ENCODE measurements around the gene TSPAN5.

Gene TSPAN5

DNA sequence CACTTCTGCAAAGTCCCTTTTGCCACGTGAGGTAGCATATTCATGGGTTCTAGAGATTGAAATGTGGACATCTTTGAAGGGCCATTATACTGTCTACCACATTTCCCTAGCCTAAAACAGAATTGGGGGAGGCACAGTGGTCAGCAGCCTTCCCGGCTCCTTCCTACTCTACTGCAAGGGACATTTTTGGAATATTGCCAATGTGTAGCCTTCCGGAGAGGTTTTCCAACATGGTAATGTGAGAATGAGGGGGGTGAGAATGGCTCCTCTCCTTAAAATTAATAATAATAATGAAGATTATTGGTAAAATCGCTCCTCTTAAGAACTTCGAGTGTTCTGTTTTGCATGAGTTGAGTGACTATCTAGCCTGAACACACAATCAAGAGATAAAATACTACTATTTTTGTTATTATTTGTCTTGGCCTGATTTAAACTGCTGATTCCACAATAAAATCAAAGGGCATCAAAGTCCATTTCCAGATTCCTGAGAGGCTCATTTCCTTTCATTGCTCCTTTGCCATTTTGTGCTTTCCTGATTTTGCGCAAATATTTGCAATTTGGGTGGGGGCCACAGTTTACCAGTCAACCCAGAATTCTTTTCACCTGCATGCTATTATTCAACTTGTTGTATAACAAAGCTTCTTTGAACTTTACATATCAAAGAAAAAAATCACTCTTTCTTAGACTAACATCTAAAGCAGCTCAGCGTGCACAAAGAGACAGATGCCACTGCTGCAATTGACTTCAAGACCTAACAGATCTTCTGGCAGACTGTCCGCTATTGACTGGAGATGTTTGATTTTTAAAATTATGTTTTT, 27.0 kb upstream of the TSPAN5 start:
- in situ Hi-C loops (cut with MboI; ENCODE audit: low pct_unique_long_range_greater_than_20kb, low sequenced_read_pairs, unreplicated experiment): no loop called here
- DNase-seq (ENCODE audit: low spot score): no peak
- TF ChIP-seq, protein P1, sequence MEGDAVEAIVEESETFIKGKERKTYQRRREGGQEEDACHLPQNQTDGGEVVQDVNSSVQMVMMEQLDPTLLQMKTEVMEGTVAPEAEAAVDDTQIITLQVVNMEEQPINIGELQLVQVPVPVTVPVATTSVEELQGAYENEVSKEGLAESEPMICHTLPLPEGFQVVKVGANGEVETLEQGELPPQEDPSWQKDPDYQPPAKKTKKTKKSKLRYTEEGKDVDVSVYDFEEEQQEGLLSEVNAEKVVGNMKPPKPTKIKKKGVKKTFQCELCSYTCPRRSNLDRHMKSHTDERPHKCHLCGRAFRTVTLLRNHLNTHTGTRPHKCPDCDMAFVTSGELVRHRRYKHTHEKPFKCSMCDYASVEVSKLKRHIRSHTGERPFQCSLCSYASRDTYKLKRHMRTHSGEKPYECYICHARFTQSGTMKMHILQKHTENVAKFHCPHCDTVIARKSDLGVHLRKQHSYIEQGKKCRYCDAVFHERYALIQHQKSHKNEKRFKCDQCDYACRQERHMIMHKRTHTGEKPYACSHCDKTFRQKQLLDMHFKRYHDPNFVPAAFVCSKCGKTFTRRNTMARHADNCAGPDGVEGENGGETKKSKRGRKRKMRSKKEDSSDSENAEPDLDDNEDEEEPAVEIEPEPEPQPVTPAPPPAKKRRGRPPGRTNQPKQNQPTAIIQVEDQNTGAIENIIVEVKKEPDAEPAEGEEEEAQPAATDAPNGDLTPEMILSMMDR (IDR thresholded peaks at IDR 0.05; ENCODE audit: extremely low read depth, insufficient read depth, missing control alignments): no peak

DNA sequence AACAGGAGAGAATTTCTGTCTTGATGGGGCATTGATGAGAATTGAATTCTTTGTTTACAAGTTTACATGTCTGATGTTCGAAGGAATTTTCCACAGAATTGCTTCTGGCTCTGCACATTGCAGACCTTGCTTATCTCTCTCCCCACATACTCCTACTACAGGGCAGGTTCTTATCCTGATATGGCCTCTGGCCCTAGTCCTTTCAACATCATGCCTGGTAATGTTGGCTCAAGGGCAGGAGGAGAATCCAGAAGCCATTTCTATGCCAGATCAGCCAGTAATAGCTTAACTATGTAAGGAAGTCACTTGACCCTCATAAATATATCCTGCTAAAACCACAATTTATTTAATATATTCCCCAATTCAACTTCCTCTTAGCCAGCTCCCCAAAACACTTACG, 24.3 kb upstream of the TSPAN5 start:
- in situ Hi-C loops (cut with MboI; ENCODE audit: low pct_unique_long_range_greater_than_20kb, low sequenced_read_pairs, unreplicated experiment): no loop called here
- TF ChIP-seq, protein P1 (IDR thresholded peaks at IDR 0.05; ENCODE audit: extremely low read depth, insufficient read depth, missing control alignments): no peak
- no peak for DNase-seq (ENCODE audit: low spot score)

DNA sequence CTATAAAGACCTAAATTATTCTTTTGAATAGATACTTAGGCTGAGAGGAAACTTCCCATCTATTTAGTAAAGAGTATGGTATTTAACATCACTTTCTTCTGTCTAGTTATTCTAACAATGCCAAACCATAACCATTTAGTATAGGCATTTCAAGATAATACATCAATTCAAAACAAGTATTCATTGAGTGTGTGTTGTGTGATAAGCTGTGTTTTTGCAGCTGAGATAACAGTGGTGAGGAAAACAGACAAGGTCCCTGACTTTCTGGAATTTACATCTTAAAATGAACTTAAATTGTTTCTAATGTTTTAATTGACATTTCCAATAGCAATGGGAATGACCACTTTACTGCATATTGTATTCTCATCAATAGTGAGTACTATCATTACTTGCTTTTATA, 22.4 kb upstream of the TSPAN5 start:
- DNase-seq (ENCODE audit: low spot score): no peak
- in situ Hi-C loops (cut with MboI; ENCODE audit: low pct_unique_long_range_greater_than_20kb, low sequenced_read_pairs, unreplicated experiment): no loop called here

DNA sequence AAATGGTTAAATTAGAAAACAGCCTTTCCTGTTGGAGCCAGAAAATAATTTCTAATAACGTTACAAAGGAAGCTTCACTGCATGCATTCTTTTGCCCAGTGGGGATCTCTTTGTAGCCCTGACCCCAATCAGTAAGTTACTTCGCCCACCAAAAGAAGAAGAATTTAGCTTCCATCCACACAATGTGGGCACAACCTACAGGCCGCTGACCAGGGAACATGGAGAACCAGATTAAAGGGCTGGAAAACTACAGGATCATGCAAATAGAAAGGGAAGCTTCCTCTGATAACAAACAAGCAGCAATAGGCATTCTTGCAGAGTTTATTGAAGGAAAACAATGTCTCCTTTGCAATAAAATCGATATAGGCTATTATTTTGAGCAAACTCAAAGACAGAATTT, 21.3 kb upstream of the TSPAN5 start:
- DNase-seq (ENCODE audit: low spot score): no peak
- in situ Hi-C loops (cut with MboI; ENCODE audit: low pct_unique_long_range_greater_than_20kb, low sequenced_read_pairs, unreplicated experiment): no loop called here
- TF ChIP-seq, protein P1 (IDR thresholded peaks at IDR 0.05; ENCODE audit: extremely low read depth, insufficient read depth, missing control alignments): no peak

More for the DNA sequence above, 22.4 kb upstream of the TSPAN5 start:
- TF ChIP-seq, protein P1 (IDR thresholded peaks at IDR 0.05; ENCODE audit: extremely low read depth, insufficient read depth, missing control alignments): no peak

DNA sequence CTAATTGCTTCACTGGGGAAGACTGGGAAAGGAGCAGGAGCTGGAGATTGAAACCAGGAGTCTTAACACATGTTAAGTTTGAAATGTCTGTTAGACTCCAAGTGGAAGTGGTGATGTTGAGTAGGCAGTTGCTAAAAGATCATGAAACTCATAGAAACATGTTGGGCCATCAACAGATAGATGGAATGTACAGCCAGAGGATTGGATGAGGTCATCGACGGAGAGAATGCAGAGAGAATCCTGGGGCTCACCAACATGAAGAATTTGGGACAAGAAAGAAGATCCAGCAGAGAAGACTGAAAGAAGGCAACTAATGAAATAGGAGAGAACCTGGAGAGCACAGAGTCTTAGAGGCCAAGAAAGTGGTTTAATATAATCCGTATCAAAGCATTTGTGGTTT, 19.4 kb upstream of the TSPAN5 start:
- in situ Hi-C loops (cut with MboI; ENCODE audit: low pct_unique_long_range_greater_than_20kb, low sequenced_read_pairs, unreplicated experiment): no loop called here
- TF ChIP-seq, protein P1 (IDR thresholded peaks at IDR 0.05; ENCODE audit: extremely low read depth, insufficient read depth, missing control alignments): no peak
- DNase-seq (ENCODE audit: low spot score): no peak

DNA sequence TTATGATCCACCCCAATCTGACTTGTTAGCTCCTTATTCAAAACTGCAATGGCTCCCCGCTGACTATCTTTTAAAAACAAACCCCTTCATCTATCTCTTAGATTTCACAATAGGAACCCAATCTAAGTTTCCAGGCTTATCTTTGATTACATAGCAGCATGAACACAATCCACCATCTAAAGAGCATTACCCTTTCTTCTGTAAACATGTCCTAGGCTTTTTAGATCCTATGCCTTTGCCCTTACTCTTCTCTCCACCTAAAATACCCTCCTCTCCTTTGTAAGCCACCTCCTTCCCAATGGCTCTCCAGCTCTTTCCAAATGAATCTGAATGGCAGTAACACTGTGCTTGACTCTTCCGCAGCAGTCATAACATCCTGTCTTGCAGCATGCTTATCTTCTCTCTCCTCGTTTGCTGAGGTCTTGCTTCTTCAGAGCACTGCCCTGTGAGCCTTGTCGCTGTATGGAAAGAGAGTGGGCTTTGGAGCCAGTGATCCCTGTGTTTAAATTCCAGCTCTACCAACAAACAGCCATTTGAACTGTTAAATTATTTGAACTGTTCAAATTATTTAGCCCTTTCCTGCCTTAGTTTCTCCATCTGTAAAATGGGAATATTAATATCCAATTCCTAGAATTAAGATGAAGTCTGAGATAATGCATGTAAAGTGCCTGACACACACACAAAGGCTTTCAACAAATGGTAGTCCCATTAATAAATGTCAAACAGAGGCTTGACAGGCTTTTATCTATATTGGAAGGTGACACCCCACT, 16.2 kb upstream of the TSPAN5 start:
- TF ChIP-seq, protein P1 (IDR thresholded peaks at IDR 0.05; ENCODE audit: extremely low read depth, insufficient read depth, missing control alignments): no peak
- in situ Hi-C loops (cut with MboI; ENCODE audit: low pct_unique_long_range_greater_than_20kb, low sequenced_read_pairs, unreplicated experiment): no loop called here
- no peak for DNase-seq (ENCODE audit: low spot score)
